ENCODE measurements around the gene SLC27A1.
"Not testable (repeated sequence)": the region's sequence is repeated elsewhere in the genome, so short reads cannot be mapped to it uniquely, and the experiment has no call there.

The SLC27A1 gene

GRCh38 chr19:17517898-17518297 lies 47.6 kb downstream of the SLC27A1 start:
- no peaks in the 10 kb centered on the region for H3K4me1 ChIP-seq
- H3K36me3 ChIP-seq (ENCODE audit: control insufficient read depth, insufficient read depth, low read length) = no peaks in the 10 kb centered on the region

DNA sequence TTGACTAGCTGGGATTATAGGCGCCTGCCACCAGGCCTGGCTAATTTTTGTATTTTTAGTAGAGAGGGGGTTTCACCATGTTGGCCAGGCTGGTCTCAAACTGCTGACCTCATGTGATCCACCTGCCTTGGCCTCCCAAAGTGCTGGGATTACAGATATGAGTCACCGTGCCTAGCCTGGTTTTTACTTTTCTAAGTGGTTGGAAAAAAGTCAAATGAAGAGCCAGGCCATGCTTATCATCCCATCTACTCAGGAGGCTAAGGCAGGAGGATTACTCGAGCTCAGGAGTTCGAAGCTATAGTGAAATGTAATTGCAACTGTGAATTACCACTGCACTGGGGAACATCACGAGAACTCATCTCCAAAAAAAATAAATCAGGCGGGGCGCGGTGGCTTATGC lies 48.3 kb downstream of the SLC27A1 start:
- H3K79me2 ChIP-seq; H3K9me3 ChIP-seq (ENCODE audit: control insufficient read depth, low read length); H3K9ac ChIP-seq; H3K4me1 ChIP-seq; H3K4me2 ChIP-seq (ENCODE audit: low read length); H3K4me3 ChIP-seq (ENCODE audit: low read depth, low read length); H2AFZ ChIP-seq; H3K27ac ChIP-seq; H3K27me3 ChIP-seq (ENCODE audit: control insufficient read depth, insufficient read depth, low read length); H3K36me3 ChIP-seq (ENCODE audit: control insufficient read depth, insufficient read depth, low read length): not testable (repeated sequence)

More at GRCh38 chr19:17517898-17518297, 47.6 kb downstream of the SLC27A1 start:
- no peaks in the 10 kb centered on the region for H3K9me3 ChIP-seq (ENCODE audit: control insufficient read depth, low read length)
- H3K79me2 ChIP-seq = no peaks in the 10 kb centered on the region
- H3K4me2 ChIP-seq (ENCODE audit: low read length) = no peak overlapping the region
- H3K4me3 ChIP-seq (ENCODE audit: low read depth, low read length) = no peak overlapping the region
- H3K27me3 ChIP-seq (ENCODE audit: control insufficient read depth, insufficient read depth, low read length) = no peaks in the 10 kb centered on the region
- TF ChIP-seq CTCF (IDR thresholded peaks at IDR 0.05) = no peak
- no peak overlapping the region for H3K9ac ChIP-seq
- no peak overlapping the region for H2AFZ ChIP-seq
- H3K27ac ChIP-seq = no peak overlapping the region

DNA sequence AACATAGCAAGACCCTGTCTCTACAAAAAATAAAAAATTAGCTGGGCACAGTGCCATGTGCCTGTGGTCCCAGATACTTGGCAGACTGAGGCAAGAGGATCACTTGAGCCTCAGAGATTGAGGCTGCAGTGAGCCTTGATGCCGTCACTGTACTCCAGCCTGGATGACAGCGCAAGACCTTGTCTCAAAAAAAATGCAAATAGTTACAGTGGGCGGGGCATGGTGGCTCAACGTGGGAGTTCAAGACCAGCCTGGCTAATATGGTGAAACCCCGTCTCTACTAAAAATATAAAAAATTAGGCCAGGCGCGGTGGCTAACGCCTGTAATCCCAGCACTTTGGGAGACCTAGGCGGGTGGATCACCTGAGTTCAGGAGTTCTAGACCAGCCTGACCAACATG lies 49.6 kb downstream of the SLC27A1 start:
- H3K27ac ChIP-seq = no peak overlapping the region

GRCh38 chr19:17520865-17521264 lies 50.5 kb downstream of the SLC27A1 start:
- Histone ChIP-seq H3K4me1 (no peaks in the 10 kb centered on the region), H3K9ac (no peak overlapping the region), H3K4me3 (ENCODE audit: low read depth, low read length) (no peak overlapping the region), H3K27ac (no peak overlapping the region), H3K79me2 (no peaks in the 10 kb centered on the region), H3K27me3 (ENCODE audit: control insufficient read depth, insufficient read depth, low read length) (no peaks in the 10 kb centered on the region), H3K9me3 (ENCODE audit: control insufficient read depth, low read length) (no peaks in the 10 kb centered on the region), H3K36me3 (ENCODE audit: control insufficient read depth, insufficient read depth, low read length) (no peaks in the 10 kb centered on the region), H2AFZ (no peak overlapping the region), H3K4me2 (ENCODE audit: low read length) (no peak overlapping the region)
- TF ChIP-seq CTCF (IDR thresholded peaks at IDR 0.05) = no peak

More for the DNA sequence above, 49.6 kb downstream of the SLC27A1 start:
- Histone ChIP-seq H3K4me1 (no peaks in the 10 kb centered on the region), H2AFZ (no peak overlapping the region), H3K4me2 (ENCODE audit: low read length) (no peak overlapping the region), H3K36me3 (ENCODE audit: control insufficient read depth, insufficient read depth, low read length) (no peaks in the 10 kb centered on the region), H3K9me3 (ENCODE audit: control insufficient read depth, low read length) (no peaks in the 10 kb centered on the region), H3K27me3 (ENCODE audit: control insufficient read depth, insufficient read depth, low read length) (no peaks in the 10 kb centered on the region), H3K9ac (no peak overlapping the region), H3K79me2 (no peaks in the 10 kb centered on the region), H3K4me3 (ENCODE audit: low read depth, low read length) (no peak overlapping the region)
- no peak for TF ChIP-seq CTCF (IDR thresholded peaks at IDR 0.05)

DNA sequence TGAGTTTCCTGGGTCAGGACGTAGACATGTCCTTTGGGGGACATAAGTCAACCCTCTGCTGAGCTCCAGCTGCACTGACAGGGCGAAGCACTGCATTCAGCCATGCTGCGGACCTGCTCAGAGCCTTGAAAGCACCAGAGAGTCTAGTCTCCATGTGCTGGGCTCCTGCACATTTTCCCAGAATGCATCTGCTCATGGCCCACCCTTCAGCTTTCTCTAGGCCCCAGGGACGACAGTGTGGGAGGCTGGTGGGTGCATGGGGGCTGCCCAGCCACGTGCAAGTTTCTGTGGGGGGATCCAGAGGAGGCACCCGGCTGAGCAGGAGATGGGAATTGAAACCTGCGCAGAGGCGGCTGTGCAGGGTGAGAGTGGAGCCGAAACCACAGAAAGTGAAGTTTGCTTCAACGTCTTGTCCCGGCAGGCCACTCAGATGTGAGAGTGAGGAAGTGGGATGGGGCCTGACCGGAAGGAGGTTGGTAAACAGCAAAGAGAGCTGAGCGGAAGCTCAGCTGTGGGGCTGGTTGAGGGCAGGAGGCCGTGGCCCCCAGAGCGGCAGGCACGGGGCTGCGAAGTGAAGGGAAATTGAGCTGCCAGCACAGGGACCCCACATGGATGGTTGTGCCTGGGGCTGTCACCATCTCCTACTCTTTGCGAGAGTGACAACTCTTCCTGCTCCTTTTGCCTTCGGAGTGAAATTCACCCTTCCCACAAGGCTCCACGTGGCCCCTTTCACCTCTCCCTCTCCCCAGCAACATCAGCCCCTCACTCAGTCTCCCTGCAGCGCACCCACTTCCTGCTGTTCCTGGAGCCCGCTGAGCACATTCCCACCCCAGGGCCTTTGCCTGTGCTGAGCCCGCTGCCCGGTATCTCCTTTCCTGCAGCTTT lies 52.9 kb downstream of the SLC27A1 start:
- no peaks in the 10 kb centered on the region for H3K4me1 ChIP-seq
- H3K9ac ChIP-seq = no peak overlapping the region
- no peaks in the 10 kb centered on the region for H3K36me3 ChIP-seq (ENCODE audit: control insufficient read depth, insufficient read depth, low read length)
- H3K9me3 ChIP-seq (ENCODE audit: control insufficient read depth, low read length) = no peaks in the 10 kb centered on the region
- no peak overlapping the region for H3K4me2 ChIP-seq (ENCODE audit: low read length)
- H2AFZ ChIP-seq = no peak overlapping the region
- H3K79me2 ChIP-seq = no peaks in the 10 kb centered on the region
- H3K4me3 ChIP-seq (ENCODE audit: low read depth, low read length) = no peak overlapping the region
- no peaks in the 10 kb centered on the region for H3K27me3 ChIP-seq (ENCODE audit: control insufficient read depth, insufficient read depth, low read length)
- no peak for TF ChIP-seq CTCF (IDR thresholded peaks at IDR 0.05)
- no peak overlapping the region for H3K27ac ChIP-seq
